Measurements from ENCODE around the gene NCAM1. TPM values are rescaled to one million over a fixed set of nuclear protein-coding genes. Genes with fewer than 3 reads are reported as not detected.
"Not testable (repeated sequence)": the region's sequence is repeated elsewhere in the genome, so short reads cannot be mapped to it uniquely, and the experiment has no call there.

The NCAM1 gene
- total RNA-seq, 1 donor from 2014 or later, result 244 TPM

GRCh38 chr11:113014262-113015097 lies 53.3 kb downstream of the NCAM1 start:
- DNase-seq (peak; percentile 85), ATAC-seq (peak; percentile 98)
- intact Hi-C loops (cut with micrococcal nuclease), result no loop called here

GRCh38 chr11:113015098-113015455 lies 53.9 kb downstream of the NCAM1 start:
- peak; percentile 20 for ATAC-seq
- intact Hi-C loops (cut with micrococcal nuclease), result no loop called here
- no peak for DNase-seq

GRCh38 chr11:113016905-113017304 lies 55.7 kb downstream of the NCAM1 start:
- no peak for DNase-seq
- intact Hi-C loops (cut with micrococcal nuclease), result no loop called here

GRCh38 chr11:113018913-113019312 lies 57.7 kb downstream of the NCAM1 start:
- ATAC-seq, result no peak
- intact Hi-C loops (cut with micrococcal nuclease), result no loop called here
- no peak for DNase-seq

More at GRCh38 chr11:113016905-113017304, 55.7 kb downstream of the NCAM1 start:
- ATAC-seq, result no peak

GRCh38 chr11:113019711-113020110 lies 58.5 kb downstream of the NCAM1 start:
- intact Hi-C loops (cut with micrococcal nuclease), result no loop called here
- ATAC-seq (no peak), DNase-seq (no peak)

- ATAC-seq (no peak), DNase-seq (no peak)
- intact Hi-C loops (cut with micrococcal nuclease), result no loop called here
These were observed 59.9 kb downstream of the NCAM1 start for GRCh38 chr11:113021111-113021510.

- DNase-seq (no peak), ATAC-seq (no peak)
- intact Hi-C loops (cut with micrococcal nuclease), result no loop called here
These were observed 61.0 kb downstream of the NCAM1 start for GRCh38 chr11:113022262-113022661.

GRCh38 chr11:113023228-113023627 lies 62.0 kb downstream of the NCAM1 start:
- intact Hi-C loops (cut with micrococcal nuclease), result no loop called here
- DNase-seq (no peak), ATAC-seq (peak; percentile 52)

- ATAC-seq, result no peak
- intact Hi-C loops (cut with micrococcal nuclease), result no loop called here
- DNase-seq, result no peak
These were observed 62.8 kb downstream of the NCAM1 start for GRCh38 chr11:113023986-113024385.

- intact Hi-C loops (cut with micrococcal nuclease), result no loop called here
- DNase-seq (no peak), ATAC-seq (peak; percentile 24)
These were observed 65.6 kb downstream of the NCAM1 start for GRCh38 chr11:113026778-113027177.

- intact Hi-C loops (cut with micrococcal nuclease), result no loop called here
- ATAC-seq, result no peak
- no peak for DNase-seq
These were observed 73.4 kb downstream of the NCAM1 start for GRCh38 chr11:113034576-113034975.

GRCh38 chr11:113035708-113036107 lies 74.5 kb downstream of the NCAM1 start:
- ATAC-seq (no peak), DNase-seq (no peak)
- intact Hi-C loops (cut with micrococcal nuclease), result no loop called here

- no peak for ATAC-seq
- no peak for DNase-seq
- intact Hi-C loops (cut with micrococcal nuclease), result no loop called here
These were observed 82.5 kb downstream of the NCAM1 start for GRCh38 chr11:113043698-113044097.

- intact Hi-C loops (cut with micrococcal nuclease), result no loop called here
- no peak for DNase-seq
- ATAC-seq, result no peak
These were observed 83.9 kb downstream of the NCAM1 start for GRCh38 chr11:113045146-113045545.

- intact Hi-C loops (cut with micrococcal nuclease), result no loop called here
- DNase-seq (no peak), ATAC-seq (no peak)
These were observed 85.6 kb downstream of the NCAM1 start for GRCh38 chr11:113046866-113047265.

- intact Hi-C loops (cut with micrococcal nuclease), result no loop called here
- DNase-seq (no peak), ATAC-seq (no peak)
These were observed 87.9 kb downstream of the NCAM1 start for GRCh38 chr11:113048820-113049768.

- DNase-seq; ATAC-seq; intact Hi-C loops (cut with micrococcal nuclease): not testable (repeated sequence)
These were observed 91.8 kb downstream of the NCAM1 start for GRCh38 chr11:113053042-113053441.

GRCh38 chr11:113057038-113057437 lies 95.8 kb downstream of the NCAM1 start:
- DNase-seq, result no peak
- intact Hi-C loops (cut with micrococcal nuclease), result no loop called here
- peak; percentile 63 for ATAC-seq

GRCh38 chr11:113059548-113059947 lies 98.3 kb downstream of the NCAM1 start:
- peak; percentile 24 for ATAC-seq
- DNase-seq, result no peak
- intact Hi-C loops (cut with micrococcal nuclease), result no loop called here

- DNase-seq (no peak), ATAC-seq (no peak)
- intact Hi-C loops (cut with micrococcal nuclease), result no loop called here
These were observed 104.1 kb downstream of the NCAM1 start for GRCh38 chr11:113065330-113065729.

All from left ventricle myocardium superior (tissue), 1 donor.